RWPE1 (cell line): ENCODE data around the gene CYBRD1.
A peak's percentile ranks its signal among the peaks of the same experiment; 100 is the strongest.

Source experiments
- CTCF ChIA-PET: fragments of 350-600 bp; sonication (Branson Sonifier 250); formaldehyde crosslinking; extraction: SDS; loops from one replicate; lab custom pipeline; 2021; lab: Yijun Ruan, JAX
- POLR2A ChIA-PET: fragments of 400-600 bp; formaldehyde crosslinking; extraction: SDS; loops from one replicate; lab custom pipeline; 2020; ENCODE audit warnings: antibody characterized with exemption; ENCODE audit not compliant: low non-redundant PET; lab: Yijun Ruan, JAX
- DNase-seq: peaks from one replicate; pipeline ENCODE4 v3.0.0; 2012; ENCODE audit warnings: low spot score
- H3K27ac ChIP-seq: fragments of 450-650 bp; 2 replicates; pipeline ENCODE4 v1.5.1; 2017
- CTCF ChIP-seq: fragments of 450-650 bp; conservative IDR thresholded peaks from 2 replicates; pipeline ENCODE4 v1.5.1; 2017; ENCODE audit warnings: low read depth, mild to moderate bottlenecking

CYBRD1 gene

GRCh38 chr2:171574149-171574795 lies 52.0 kb downstream of the CYBRD1 start:
- TF ChIP-seq CTCF = peak; percentile 99
- no peak overlapping the region for H3K27ac ChIP-seq
- ChIA-PET POLR2A (no interaction called here), CTCF (interaction anchor here (0.6 to 1.2 kb wide), 8 partner anchors 17 to 533 kb away, joined by 3 to 5 read pairs (median 3); no protein-coding TSS in a partner anchor)
- DNase-seq = peak; percentile 95

GRCh38 chr2:171575606-171576005 lies 53.3 kb downstream of the CYBRD1 start:
- ChIA-PET POLR2A (no interaction called here), CTCF (no interaction called here)
- no peak for TF ChIP-seq CTCF
- H3K27ac ChIP-seq = no peak overlapping the region
- no peak for DNase-seq

- no peak for DNase-seq
- ChIA-PET POLR2A (interaction anchor here (0.5 to 0.7 kb wide), 2 partner anchors 62 to 904 kb away, joined by 8 to 12 read pairs; no protein-coding TSS in a partner anchor), CTCF (no interaction called here)
- no peak overlapping the region for H3K27ac ChIP-seq
- TF ChIP-seq CTCF = no peak
Observed at GRCh38 chr2:171578127-171578803, 56.0 kb downstream of the CYBRD1 start.

- CTCF ChIA-PET = interaction anchor here (1.8 kb wide), 1 partner anchor 19 kb away, joined by 4 read pairs; no protein-coding TSS in a partner anchor
- no peak for TF ChIP-seq CTCF
- peak; percentile 65 for DNase-seq
- POLR2A ChIA-PET = no interaction called here
- H3K27ac ChIP-seq = peak overlapping the region; percentile 68
Observed at GRCh38 chr2:171579481-171579880, 57.2 kb downstream of the CYBRD1 start.

GRCh38 chr2:171583566-171583965 lies 61.3 kb downstream of the CYBRD1 start:
- POLR2A ChIA-PET = no interaction called here
- CTCF ChIA-PET = no interaction called here
- TF ChIP-seq CTCF = no peak
- peak overlapping the region; percentile 68 for H3K27ac ChIP-seq
- DNase-seq = no peak

- ChIA-PET CTCF (interaction anchor here (0.6 to 1.2 kb wide), 2 partner anchors 15 to 118 kb away, joined by 4 read pairs; no protein-coding TSS in a partner anchor), POLR2A (no interaction called here)
- no peak for TF ChIP-seq CTCF
- no peak for DNase-seq
- no peak overlapping the region for H3K27ac ChIP-seq
Observed at GRCh38 chr2:171584001-171584400, 61.7 kb downstream of the CYBRD1 start.
